ENCODE measurements around the gene MAG.

MAG gene

DNA sequence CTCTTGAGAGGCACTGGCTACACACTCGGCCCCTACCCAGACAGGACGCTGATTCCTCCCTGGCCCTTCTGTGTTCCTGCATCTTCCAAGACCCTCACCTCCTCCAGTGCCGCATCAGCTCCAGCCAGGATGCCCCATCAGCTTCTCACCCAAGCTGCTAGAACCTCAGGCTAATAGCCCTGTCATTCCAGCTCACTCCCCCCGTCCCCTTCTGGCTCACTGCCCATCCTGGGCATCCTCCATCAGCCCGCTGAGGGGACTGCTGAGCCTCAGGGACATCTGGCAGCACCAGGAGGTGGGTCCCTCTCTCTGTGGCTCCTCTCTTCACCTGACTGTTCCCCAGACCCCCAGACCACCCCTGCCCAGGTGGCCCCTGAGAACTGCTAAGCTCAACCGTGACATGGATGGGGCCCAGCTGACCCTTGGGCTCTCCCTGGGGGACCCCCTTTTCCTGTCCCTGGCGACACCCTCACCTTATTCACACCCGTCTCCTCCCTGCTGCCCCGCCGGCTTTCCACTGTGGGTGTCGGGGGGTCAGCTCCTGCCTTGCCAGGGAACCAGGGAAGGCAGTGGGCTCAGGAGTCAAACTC lies 71.1 kb downstream of the MAG start (continued):
- no peak for TF ChIP-seq ZNF521 (tag by site-specific recombination; IDR thresholded peaks at IDR 0.05)
- no peak for TF ChIP-seq ZNF211 (tag by site-specific recombination; IDR thresholded peaks at IDR 0.05; ENCODE audit: low read depth)
- TF ChIP-seq ZSCAN16 (tag by site-specific recombination; IDR thresholded peaks at IDR 0.05) = no peak
- TF ChIP-seq, protein P1, sequence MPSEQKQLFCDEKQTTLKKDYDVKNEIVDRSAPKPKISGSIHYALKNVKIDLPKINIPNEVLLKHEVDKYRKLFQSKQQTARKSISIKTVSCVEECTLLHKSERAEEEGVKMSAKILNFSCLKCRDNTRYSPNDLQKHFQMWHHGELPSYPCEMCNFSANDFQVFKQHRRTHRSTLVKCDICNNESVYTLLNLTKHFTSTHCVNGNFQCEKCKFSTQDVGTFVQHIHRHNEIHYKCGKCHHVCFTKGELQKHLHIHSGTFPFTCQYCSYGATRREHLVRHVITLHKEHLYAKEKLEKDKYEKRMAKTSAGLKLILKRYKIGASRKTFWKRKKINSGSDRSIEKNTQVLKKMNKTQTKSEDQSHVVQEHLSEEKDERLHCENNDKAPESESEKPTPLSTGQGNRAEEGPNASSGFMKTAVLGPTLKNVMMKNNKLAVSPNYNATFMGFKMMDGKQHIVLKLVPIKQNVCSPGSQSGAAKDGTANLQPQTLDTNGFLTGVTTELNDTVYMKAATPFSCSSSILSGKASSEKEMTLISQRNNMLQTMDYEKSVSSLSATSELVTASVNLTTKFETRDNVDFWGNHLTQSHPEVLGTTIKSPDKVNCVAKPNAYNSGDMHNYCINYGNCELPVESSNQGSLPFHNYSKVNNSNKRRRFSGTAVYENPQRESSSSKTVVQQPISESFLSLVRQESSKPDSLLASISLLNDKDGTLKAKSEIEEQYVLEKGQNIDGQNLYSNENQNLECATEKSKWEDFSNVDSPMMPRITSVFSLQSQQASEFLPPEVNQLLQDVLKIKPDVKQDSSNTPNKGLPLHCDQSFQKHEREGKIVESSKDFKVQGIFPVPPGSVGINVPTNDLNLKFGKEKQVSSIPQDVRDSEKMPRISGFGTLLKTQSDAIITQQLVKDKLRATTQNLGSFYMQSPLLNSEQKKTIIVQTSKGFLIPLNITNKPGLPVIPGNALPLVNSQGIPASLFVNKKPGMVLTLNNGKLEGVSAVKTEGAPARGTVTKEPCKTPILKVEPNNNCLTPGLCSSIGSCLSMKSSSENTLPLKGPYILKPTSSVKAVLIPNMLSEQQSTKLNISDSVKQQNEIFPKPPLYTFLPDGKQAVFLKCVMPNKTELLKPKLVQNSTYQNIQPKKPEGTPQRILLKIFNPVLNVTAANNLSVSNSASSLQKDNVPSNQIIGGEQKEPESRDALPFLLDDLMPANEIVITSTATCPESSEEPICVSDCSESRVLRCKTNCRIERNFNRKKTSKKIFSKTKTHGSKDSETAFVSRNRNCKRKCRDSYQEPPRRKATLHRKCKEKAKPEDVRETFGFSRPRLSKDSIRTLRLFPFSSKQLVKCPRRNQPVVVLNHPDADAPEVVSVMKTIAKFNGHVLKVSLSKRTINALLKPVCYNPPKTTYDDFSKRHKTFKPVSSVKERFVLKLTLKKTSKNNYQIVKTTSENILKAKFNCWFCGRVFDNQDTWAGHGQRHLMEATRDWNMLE (tag by site-specific recombination; conservative IDR thresholded peaks at IDR 0.05; ENCODE audit: low read depth) = no peak
- no peak for TF ChIP-seq BCL11B (tag by site-specific recombination; IDR thresholded peaks at IDR 0.05; ENCODE audit: low read depth)
- no peak for TF ChIP-seq SALL2 (tag by site-specific recombination; IDR thresholded peaks at IDR 0.05; ENCODE audit: borderline replicate concordance)
